GM08714 (cell line): ENCODE results near the gene ZNF593.

ENCODE experiments used
- H3K4me3 ChIP-seq: fragments of 200-500 bp; sonication (Bioruptor generic); 2 replicates; pipeline ENCODE4 v1.5.1; 2014; ENCODE audit warnings: mild to moderate bottlenecking, low read length, inconsistent platforms
- ZNF274 ChIP-seq: IDR thresholded peaks from 2 replicates; pipeline ENCODE4 v1.6.1; 2012; ENCODE audit warnings: mild to moderate bottlenecking, low read depth, low read length

Gene ZNF593

GRCh38 chr1:26170472-26170821, 739 bp downstream of the ZNF593 start:
- TF ChIP-seq ZNF274: no peak
- peak overlapping the region; percentile 83 for H3K4me3 ChIP-seq

GRCh38 chr1:26171084-26172072, 1.7 kb downstream of the ZNF593 start, which contains the start of gene ZNF593OS:
ZNF593OS (minus strand) TSS chr1:26171832; CDS start chr1:26171661, 171 bp downstream.
- H3K4me3 ChIP-seq: peak within 1 kb of the TSS; percentile 83; the same call in 1 of the 2 replicates

GRCh38 chr1:26175346-26175745, 5.6 kb downstream of the ZNF593 start:
- H3K4me3 ChIP-seq: no peak overlapping the region
- TF ChIP-seq ZNF274: no peak

More at GRCh38 chr1:26171084-26172072, 1.7 kb downstream of the ZNF593 start, which contains the start of gene ZNF593OS:
- no peak for TF ChIP-seq ZNF274

GRCh38 chr1:26177182-26177684, 7.5 kb downstream of the ZNF593 start, which contains the start of gene CNKSR1:
CNKSR1 (plus strand) TSS chr1:26177491; CDS start chr1:26177548, 57 bp downstream.
- no peak within 1 kb of the TSS for H3K4me3 ChIP-seq

GRCh38 chr1:26180010-26180506, 10.3 kb downstream of the ZNF593 start:
- TF ChIP-seq ZNF274: no peak

More at GRCh38 chr1:26177182-26177684, 7.5 kb downstream of the ZNF593 start, which contains the start of gene CNKSR1:
- TF ChIP-seq ZNF274: no peak

GRCh38 chr1:26181586-26182382, 12.1 kb downstream of the ZNF593 start:
- no peak for TF ChIP-seq ZNF274
- no peak overlapping the region for H3K4me3 ChIP-seq

More at GRCh38 chr1:26180010-26180506, 10.3 kb downstream of the ZNF593 start:
- no peak overlapping the region for H3K4me3 ChIP-seq

- TF ChIP-seq ZNF274: no peak
- no peak overlapping the region for H3K4me3 ChIP-seq
These were observed 12.6 kb downstream of the ZNF593 start for GRCh38 chr1:26182383-26182696.

GRCh38 chr1:26184086-26184485, 14.4 kb downstream of the ZNF593 start:
- H3K4me3 ChIP-seq: no peak overlapping the region
- TF ChIP-seq ZNF274: no peak

- no peak overlapping the region for H3K4me3 ChIP-seq
- no peak for TF ChIP-seq ZNF274
These were observed 15.2 kb downstream of the ZNF593 start for GRCh38 chr1:26184883-26185282.

GRCh38 chr1:26187882-26188281, 18.2 kb downstream of the ZNF593 start:
- no peak for TF ChIP-seq ZNF274
- no peak overlapping the region for H3K4me3 ChIP-seq

GRCh38 chr1:26188477-26188876, 18.8 kb downstream of the ZNF593 start:
- no peak overlapping the region for H3K4me3 ChIP-seq
- TF ChIP-seq ZNF274: no peak

- no peak for TF ChIP-seq ZNF274
- H3K4me3 ChIP-seq: no peak overlapping the region
These were observed 19.6 kb downstream of the ZNF593 start for GRCh38 chr1:26189331-26189730.

- H3K4me3 ChIP-seq: no peak overlapping the region
- TF ChIP-seq ZNF274: no peak
These were observed 20.1 kb downstream of the ZNF593 start for GRCh38 chr1:26189751-26190275.
